RWPE2 (cell line): ENCODE measurements around the gene TTLL13.
A peak's percentile ranks its signal among the peaks of the same experiment; 100 is the strongest.

ENCODE experiments used
- ATAC-seq: fragments of 200-7000 bp; cut with Tn5 transposase; 3 replicates; pipeline ENCODE4 v1.9.1; 2021; ENCODE audit warnings: low read depth
- DNase-seq: peaks from one replicate; pipeline ENCODE4 v3.0.0-alpha.2; 2020; ENCODE audit warnings: low spot score
- H3K27ac ChIP-seq: fragments of 450-650 bp; 2 replicates; pipeline ENCODE4 v1.5.1; 2017; ENCODE audit warnings: mild to moderate bottlenecking; ENCODE audit not compliant: poor library complexity, severe bottlenecking
- H3K27me3 ChIP-seq: fragments of 250-450 bp; sonication (Bioruptor Pico); 2 replicates; pipeline ENCODE4 v1.5.1; 2021; ENCODE audit warnings: mild to moderate bottlenecking, moderate library complexity; ENCODE audit not compliant: insufficient read depth, poor library complexity, severe bottlenecking
- H3K36me3 ChIP-seq: fragments of 250-450 bp; sonication (Bioruptor Pico); 2 replicates; pipeline ENCODE4 v1.5.1; 2020; ENCODE audit warnings: low read depth, mild to moderate bottlenecking, moderate library complexity
- H3K4me1 ChIP-seq: fragments of 250-450 bp; sonication (Bioruptor Pico); 2 replicates; pipeline ENCODE4 v1.5.1; 2021; ENCODE audit warnings: mild to moderate bottlenecking, moderate library complexity; ENCODE audit not compliant: insufficient read depth, poor library complexity, severe bottlenecking
- H3K4me3 ChIP-seq: fragments of 250-450 bp; sonication (Bioruptor Pico); 2 replicates; pipeline ENCODE4 v1.5.1; 2021; ENCODE audit warnings: mild to moderate bottlenecking, moderate library complexity; ENCODE audit not compliant: severe bottlenecking
- H3K9me3 ChIP-seq: fragments of 250-450 bp; sonication (Bioruptor Pico); 2 replicates; pipeline ENCODE4 v1.5.1; 2021; ENCODE audit warnings: mild to moderate bottlenecking, moderate library complexity; ENCODE audit not compliant: severe bottlenecking
- CTCF ChIP-seq: fragments of 450-650 bp; IDR thresholded peaks from one replicate; pipeline ENCODE4 v1.5.1; 2017; ENCODE audit warnings: mild to moderate bottlenecking, moderate library complexity; ENCODE audit not compliant: poor library complexity, severe bottlenecking

Gene TTLL13

GRCh38 chr15:90249203-90249863 is at the start of gene TTLL13:
TSS of gene TTLL13 (plus strand) at chr15:90249556. CDS start at chr15:90250631, 1,075 bp downstream.
- no peaks in the 10 kb centered on the region for H3K9me3 ChIP-seq
- no peak within 1 kb of the TSS for H3K27ac ChIP-seq
- DNase-seq, result peak; percentile 98
- no peaks in the 10 kb centered on the region for H3K27me3 ChIP-seq
- no peaks in the 10 kb centered on the region for H3K36me3 ChIP-seq
- peaks cover 3% of the 10 kb centered on the region for H3K4me1 ChIP-seq
- ATAC-seq, result peak; percentile 94
- peak within 1 kb of the TSS; percentile 44 for H3K4me3 ChIP-seq
- no peak for TF ChIP-seq CTCF

GRCh38 chr15:90200534-90201129 is 48.7 kb upstream of the TTLL13 start:
- DNase-seq (no peak), ATAC-seq (peak; percentile 0; the same call in 1 of the 3 replicates)
- peak overlapping the region; percentile 73 for H3K4me3 ChIP-seq
- TF ChIP-seq CTCF, result no peak
- H3K27me3 ChIP-seq, result no peaks in the 10 kb centered on the region
- H3K36me3 ChIP-seq, result peaks cover 63% of the 10 kb centered on the region
- no peaks in the 10 kb centered on the region for H3K9me3 ChIP-seq
- H3K27ac ChIP-seq, result peak overlapping the region; percentile 98
- H3K4me1 ChIP-seq, result peaks cover 45% of the 10 kb centered on the region

- Histone ChIP-seq H3K27me3 (no peaks in the 10 kb centered on the region), H3K4me3 (peak within 1 kb of the TSS; percentile 73), H3K36me3 (peaks cover 66% of the 10 kb centered on the region), H3K4me1 (peaks cover 48% of the 10 kb centered on the region), H3K9me3 (no peaks in the 10 kb centered on the region), H3K27ac (peak within 1 kb of the TSS; percentile 98)
- DNase-seq (peak; percentile 76), ATAC-seq (peak; percentile 78)
- no peak for TF ChIP-seq CTCF
Measured at GRCh38 chr15:90201130-90201943, 48.0 kb upstream of the TTLL13 start, which contains the start of gene SEMA4B. TSS of gene SEMA4B (plus strand) at chr15:90201330. CDS start at chr15:90201579, 249 bp downstream.

DNA sequence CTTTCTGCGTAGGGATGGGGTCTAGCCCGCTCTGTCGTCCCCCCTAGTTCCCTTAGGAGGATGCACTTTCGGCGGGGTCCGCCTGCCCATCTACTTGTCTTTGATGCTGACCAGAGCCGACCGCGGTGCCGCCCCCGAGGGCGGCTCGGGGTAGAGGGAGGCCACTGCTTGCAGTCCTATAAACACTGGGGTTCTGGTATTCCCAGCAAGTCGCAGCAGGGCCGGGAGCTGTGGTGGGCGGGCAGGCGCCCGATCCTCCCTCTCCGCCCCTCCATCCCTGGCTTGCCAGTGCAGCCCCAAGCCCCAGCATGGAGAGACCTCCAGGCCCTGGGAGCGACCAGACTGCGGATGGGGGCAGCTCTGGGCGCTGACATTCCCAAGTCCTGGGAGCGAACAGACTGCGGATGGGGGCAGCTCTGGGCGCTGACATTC is 47.4 kb upstream of the TTLL13 start:
- Histone ChIP-seq H3K4me3 (peak overlapping the region; percentile 73), H3K9me3 (no peaks in the 10 kb centered on the region), H3K27me3 (no peaks in the 10 kb centered on the region), H3K27ac (peak overlapping the region; percentile 98), H3K36me3 (peaks cover 66% of the 10 kb centered on the region), H3K4me1 (peaks cover 48% of the 10 kb centered on the region)
- peak; percentile 22 for ATAC-seq
- TF ChIP-seq CTCF, result no peak
- no peak for DNase-seq
